HepG2 (cell line): ENCODE measurements around the gene BLID. TPM values are rescaled to one million over a fixed set of nuclear protein-coding genes. Genes with fewer than 3 reads are reported as not detected.

ENCODE experiments used
- ATAC-seq: fragments of 200-7000 bp; cut with Tn5 transposase; 3 replicates; pipeline ENCODE4 v1.9.1; 2020; ENCODE audit warnings: mild to moderate bottlenecking, moderate library complexity
- BruUV-seq: library from RNA; stranded (reverse); fragments of 400-500 nt; replicated peaks from 2 replicates; lab custom pipeline; 2021; lab: Mats Ljungman, UMichigan
- CTCF ChIA-PET: fragments of 300-600 bp; formaldehyde crosslinking; extraction: SDS; loops from one replicate; lab custom pipeline; 2021; ENCODE audit warnings: low total read pairs, inconsistent platforms, low intra/inter-chr PET ratio; lab: Yijun Ruan, JAX
- POLR2A ChIA-PET: fragments of 350-600 bp; sonication (Branson Sonifier 250); formaldehyde crosslinking; loops from one replicate; lab custom pipeline; 2020; ENCODE audit warnings: antibody characterized with exemption, inconsistent platforms; lab: Yijun Ruan, JAX
- DNase-seq: peaks from one replicate; pipeline ENCODE4 v3.0.0-alpha.2; 2015; ENCODE audit warnings: low spot score
- FAIRE-seq: peaks from 3 replicates; lab custom pipeline; 2011; peaks lifted over from hg19 to GRCh38; lab: Jason Lieb, UNC
- H2AFZ ChIP-seq: one replicate; pipeline ENCODE4 v1.6.1; 2011; ENCODE audit warnings: low read length, inconsistent platforms
- H3K27ac ChIP-seq: fragments of 300-600 bp; 3 replicates; pipeline ENCODE4 v1.8.0; 2011; ENCODE audit warnings: mixed run types, mild to moderate bottlenecking, mixed read lengths, low read length, inconsistent platforms; ENCODE audit not compliant: insufficient read depth; ENCODE audit errors: extremely low read length
- H3K27me3 ChIP-seq, 2 experiments: fragments of 200-600 bp in 1 of 2; 2 replicates in 1 of 2; 3 replicates in 1 of 2; pipeline versions ENCODE4 v1.6.0 to v1.8.0; 2011; ENCODE audit warnings: low read length in 2 of 2, mild to moderate bottlenecking in 2 of 2, moderate library complexity in 2 of 2, inconsistent platforms in 1 of 2; ENCODE audit not compliant: insufficient read depth in 2 of 2, control insufficient read depth in 1 of 2
- H3K36me3 ChIP-seq, 2 experiments: fragments of 200-600 bp in 1 of 2; replicated peaks in 1 of 2; 2 replicates in 1 of 2; 3 replicates in 1 of 2; pipeline versions ENCODE4 v1.5.1 to v1.8.0; 2011; ENCODE audit warnings: low read length in 2 of 2, inconsistent platforms in 1 of 2; ENCODE audit not compliant: insufficient read depth in 2 of 2, control insufficient read depth in 1 of 2
- H3K4me1 ChIP-seq: 2 replicates; pipeline ENCODE4 v1.5.1; 2012; ENCODE audit warnings: low read length, inconsistent platforms; ENCODE audit not compliant: insufficient read depth
- H3K4me2 ChIP-seq: 2 replicates; pipeline ENCODE4 v1.6.0; 2011; ENCODE audit warnings: low read depth, low read length, inconsistent platforms
- H3K4me3 ChIP-seq, 3 experiments: fragments of 200-600 bp in 1 of 3; sonication (generic), shearing (Covaris generic) in 1 of 3; replicated peaks in 1 of 3; 2 replicates each; pipeline ENCODE4 v1.5.1; 2011 to 2016; ENCODE audit warnings: low read length in 3 of 3, inconsistent platforms in 2 of 3, low read depth in 2 of 3, mild to moderate bottlenecking in 2 of 3, control low read depth in 1 of 3, mixed read lengths in 1 of 3; ENCODE audit not compliant: insufficient read depth in 1 of 3
- H3K79me2 ChIP-seq: one replicate; pipeline ENCODE4 v1.6.1; 2011; ENCODE audit warnings: low read length, inconsistent platforms; ENCODE audit not compliant: insufficient read depth
- H3K9ac ChIP-seq: 2 replicates; pipeline ENCODE4 v1.6.0; 2011; ENCODE audit warnings: mild to moderate bottlenecking, low read depth, low read length, inconsistent platforms; ENCODE audit not compliant: insufficient read depth
- H3K9me3 ChIP-seq: 2 replicates; pipeline ENCODE4 v1.5.1; 2012; ENCODE audit warnings: mild to moderate bottlenecking, low read length
- H4K20me1 ChIP-seq: 2 replicates; pipeline ENCODE4 v1.6.0; 2011; ENCODE audit warnings: inconsistent platforms, mild to moderate bottlenecking, low read length, moderate library complexity; ENCODE audit not compliant: insufficient read depth
- HNRNPK ChIP-seq: fragments of 200-400 bp; formaldehyde crosslinking; IDR thresholded peaks from 2 replicates; pipeline ENCODE4 v1.6.1; 2018; ENCODE audit warnings: low read length, low read depth, moderate library complexity, mild to moderate bottlenecking; ENCODE audit not compliant: poor library complexity, severe bottlenecking
- KDM4B ChIP-seq: sonication (generic); formaldehyde crosslinking; IDR thresholded peaks from 2 replicates; pipeline ENCODE4 v1.4.0; 2020; ENCODE audit warnings: missing genetic modification reagents
- MTF2 ChIP-seq: sonication (generic); formaldehyde crosslinking; IDR thresholded peaks from 2 replicates; pipeline ENCODE4 v1.5.0; 2020; ENCODE audit warnings: missing genetic modification reagents, borderline replicate concordance
- NCOA1 ChIP-seq: sonication (generic); formaldehyde crosslinking; IDR thresholded peaks from 2 replicates; pipeline ENCODE4 v1.9.0; 2021; ENCODE audit warnings: missing genetic modification reagents
- NFE2L2 ChIP-seq: fragments of 150-350 bp; IDR thresholded peaks from 2 replicates; pipeline ENCODE4 v1.6.1; 2014; ENCODE audit warnings: low read length
- NR2F6 ChIP-seq, 2 experiments: IDR thresholded peaks; 2 replicates each; pipeline ENCODE4 v1.6.1; 2016; ENCODE audit warnings: antibody characterized with exemption in 1 of 2, mild to moderate bottlenecking in 1 of 2
- PAF1 ChIP-seq: IDR thresholded peaks from 2 replicates; pipeline ENCODE4 v1.6.1; 2016; ENCODE audit warnings: missing genetic modification reagents, missing compliant biosample characterization
- RORA ChIP-seq: sonication (generic); formaldehyde crosslinking; IDR thresholded peaks from 2 replicates; pipeline ENCODE4 v1.5.0; 2020; ENCODE audit warnings: mild to moderate bottlenecking, missing genetic modification reagents, moderate library complexity
- SMC3 ChIP-seq: IDR thresholded peaks from 2 replicates; pipeline ENCODE4 v1.6.1; 2011; ENCODE audit warnings: low read length, improper control_type of control experiment
- SRSF9 ChIP-seq: fragments of 200-400 bp; formaldehyde crosslinking; IDR thresholded peaks from 2 replicates; pipeline ENCODE4 v1.6.1; 2018; ENCODE audit warnings: borderline replicate concordance, mild to moderate bottlenecking, low read depth, low read length; ENCODE audit not compliant: insufficient read depth, poor library complexity, severe bottlenecking
- ZBTB7B ChIP-seq: sonication (generic); formaldehyde crosslinking; IDR thresholded peaks from 2 replicates; pipeline ENCODE4 v1.4.0; 2020; ENCODE audit warnings: missing genetic modification reagents
- ZFAT ChIP-seq: sonication (generic); formaldehyde crosslinking; conservative IDR thresholded peaks from 2 replicates; pipeline ENCODE4 v1.8.1; 2023; ENCODE audit warnings: missing genetic modification reagents, inconsistent platforms
- ZNF136 ChIP-seq: sonication (generic); formaldehyde crosslinking; IDR thresholded peaks from 2 replicates; pipeline ENCODE4 v1.8.1; 2022; ENCODE audit warnings: low read depth, mild to moderate bottlenecking, moderate library complexity, missing genetic modification reagents
- ZNF670 ChIP-seq: sonication (generic); formaldehyde crosslinking; IDR thresholded peaks from 2 replicates; pipeline ENCODE4 v1.8.0; 2022; ENCODE audit warnings: mild to moderate bottlenecking, missing genetic modification reagents, borderline replicate concordance
- ZNF746 ChIP-seq: sonication (generic); formaldehyde crosslinking; IDR thresholded peaks from 2 replicates; pipeline ENCODE4 v1.8.0; 2022; ENCODE audit warnings: mild to moderate bottlenecking, missing genetic modification reagents
- ZNF770 ChIP-seq: sonication (generic); formaldehyde crosslinking; IDR thresholded peaks from 2 replicates; pipeline ENCODE4 v1.5.0; 2020; ENCODE audit warnings: mild to moderate bottlenecking, missing genetic modification reagents
- ZNF776 ChIP-seq: sonication (generic); formaldehyde crosslinking; IDR thresholded peaks from 2 replicates; pipeline ENCODE4 v1.4.0; 2020; ENCODE audit warnings: mild to moderate bottlenecking, missing genetic modification reagents
- WGBS: methylation state at CpG from one replicate; pipeline ENCODE4 v1.1.6; 2017; ENCODE audit warnings: low lambda C conversion rate; 5-methylcytosine and 5-hydroxymethylcytosine counted together
- in situ Hi-C: cut with HindIII; loops from 2 replicates; pipeline ENCODE4 v1.10.0; 2017; ENCODE audit warnings: low pct_unique_long_range_greater_than_20kb; ENCODE audit not compliant: extremely low pct_ligation_motif_present
- intact Hi-C: fragments of 100-400 bp; cut with micrococcal nuclease; formaldehyde crosslinking; loops from one replicate; pipeline ENCODE4 v1.10.0; 2022; ENCODE audit not compliant: unreplicated experiment
- polyA plus RNA-seq, 8 experiments: library from polyadenylated mRNA; depleted of rRNA in 3 of 8; stranded (reverse) in 7 of 8; unstranded in 1 of 8; fragments of >200 nt; fragmentation: Illumina TruSeq in 4 of 8; extraction: Trizol in 4 of 8; gene quantifications; 2 replicates each; pipeline versions ENCODE4 v1.2.1 to v1.2.3, GENCODE V29; 2011 to 2016; ENCODE audit warnings: low read depth in 4 of 8, missing spikeins in 1 of 8, mixed read lengths in 1 of 8; ENCODE audit not compliant: insufficient read depth in 1 of 8
- total RNA-seq, 5 experiments: library from RNA; depleted of rRNA; stranded (reverse); fragments of >200 nt; fragmentation: Illumina TruSeq; extraction: Trizol; gene quantifications; 2 replicates each; pipeline ENCODE4 v1.2.3, GENCODE V29; 2016; ENCODE audit warnings: low read depth in 1 of 5

BLID gene
- total and polyA plus RNA-seq, 2 of the 13 experiments (the other 11 are each of a cell fraction or from before 2014, with no cell fraction given): not detected

GRCh38 chr11:122104341-122104740 is 11.7 kb downstream of the BLID start:
- FAIRE-seq: no peak
- Histone ChIP-seq H3K79me2 (no peaks in the 10 kb centered on the region), H4K20me1 (no peaks in the 10 kb centered on the region), H3K36me3 (no peaks in the 10 kb centered on the region), H3K9me3 (no peaks in the 10 kb centered on the region), H3K4me1 (no peaks in the 10 kb centered on the region), H3K4me3 (no peak overlapping the region), H3K4me2 (no peak overlapping the region), H3K27ac (no peak overlapping the region), H3K9ac (no peak overlapping the region), H3K27me3 (no peaks in the 10 kb centered on the region), H2AFZ (no peak overlapping the region)
- ChIA-PET CTCF (no interaction called here), POLR2A (no interaction called here)
- ATAC-seq: no peak
- no TSS peak for BruUV-seq
- DNase-seq: no peak
- in situ Hi-C loops (no loop called here), intact Hi-C loops (loop anchor here (5.0 to 10.0 kb wide), 2 partner anchors 230 to 403 kb away; no protein-coding TSS in a partner anchor)
- TF ChIP-seq ZNF670 (CRISPR knock-in tag): no peak
- TF ChIP-seq ZNF746 (CRISPR knock-in tag): no peak
- no peak for TF ChIP-seq PAF1 (CRISPR knock-in tag)
- no peak for TF ChIP-seq NFE2L2
- no peak for TF ChIP-seq ZNF776
- 0% methylated on average over 1 of the region's 1 CpG for WGBS

- FAIRE-seq (no peak), DNase-seq (no peak), ATAC-seq (no peak)
- 52% methylated on average over 4 of the region's 4 CpGs for WGBS
- Histone ChIP-seq H3K79me2 (no peaks in the 10 kb centered on the region), H3K4me3 (no peak overlapping the region), H3K4me2 (no peak overlapping the region), H3K9me3 (no peaks in the 10 kb centered on the region), H3K4me1 (no peaks in the 10 kb centered on the region), H2AFZ (no peak overlapping the region), H3K9ac (no peak overlapping the region), H3K27me3 (no peaks in the 10 kb centered on the region), H3K36me3 (no peaks in the 10 kb centered on the region), H4K20me1 (no peaks in the 10 kb centered on the region), H3K27ac (no peak overlapping the region)
- in situ Hi-C loops: no loop called here
- CTCF ChIA-PET: no interaction called here
- POLR2A ChIA-PET: no interaction called here
- BruUV-seq: no TSS peak
- intact Hi-C loops: loop anchor here (5.0 to 10.0 kb wide), 2 partner anchors 229 to 404 kb away; no protein-coding TSS in a partner anchor
- TF ChIP-seq SMC3 (no peak), SRSF9 (no peak), NCOA1 (CRISPR knock-in tag) (no peak), ZNF770 (no peak), NR2F6 (IDR thresholded peaks at IDR 0.05) (no peak), NR2F6 (CRISPR knock-in tag; IDR thresholded peaks at IDR 0.05) (no peak), KDM4B (CRISPR knock-in tag) (no peak), ZFAT (CRISPR knock-in tag) (no peak), RORA (no peak), HNRNPK (no peak), ZNF136 (CRISPR knock-in tag) (no peak), ZBTB7B (CRISPR knock-in tag) (no peak), MTF2 (CRISPR knock-in tag) (no peak)
Measured at GRCh38 chr11:122103726-122104125, 12.3 kb downstream of the BLID start.
